Activated naive CD8-positive, alpha-beta T cell treated with anti-CD3 and anti-CD28 coated beads for 36 hours (primary cell): ENCODE measurements around the gene BUB1. TPM values are rescaled to one million over a fixed set of nuclear protein-coding genes. Genes with fewer than 3 reads are reported as not detected.
A peak's percentile ranks its signal among the peaks of the same experiment; 100 is the strongest.
"Not testable (repeated sequence)": the region's sequence is repeated elsewhere in the genome, so short reads cannot be mapped to it uniquely, and the experiment has no call there.

Experiments used
- DNase-seq: peaks from one replicate; pipeline ENCODE4 v3.0.0; 2021
- H3K27ac Mint-ChIP-seq: one replicate; pipeline ENCODE4 v1.8.0; 2022; ENCODE audit warnings: mild to moderate bottlenecking, moderate library complexity, mixed read lengths
- H3K27me3 Mint-ChIP-seq: one replicate; pipeline ENCODE4 v1.8.0; 2022; ENCODE audit warnings: mild to moderate bottlenecking, mixed read lengths
- H3K36me3 Mint-ChIP-seq: one replicate; pipeline ENCODE4 v1.8.0; 2021; ENCODE audit warnings: mild to moderate bottlenecking, mixed read lengths
- H3K4me1 Mint-ChIP-seq: one replicate; pipeline ENCODE4 v1.8.0; 2021; ENCODE audit warnings: mixed read lengths
- H3K4me3 Mint-ChIP-seq: one replicate; pipeline ENCODE4 v1.8.0; 2022; ENCODE audit warnings: mild to moderate bottlenecking, moderate library complexity, mixed read lengths
- H3K9me3 Mint-ChIP-seq: one replicate; pipeline ENCODE4 v1.8.0; 2022; ENCODE audit warnings: mixed read lengths
- total RNA-seq, 2 experiments: library from RNA; stranded (reverse); gene quantifications; one replicate each; pipeline ENCODE4 v1.2.3, GENCODE V29; 2021

BUB1 gene
- total RNA-seq, 2 experiments from 2014 or later, result 75.5 to 80.4 TPM

- no peak overlapping the region for H3K27ac Mint-ChIP-seq
- no peaks in the 10 kb centered on the region for H3K36me3 Mint-ChIP-seq
- DNase-seq, result no peak
- H3K4me3 Mint-ChIP-seq, result no peak overlapping the region
- H3K27me3 Mint-ChIP-seq, result peaks cover 52% of the 10 kb centered on the region
- H3K4me1 Mint-ChIP-seq, result no peaks in the 10 kb centered on the region
- H3K9me3 Mint-ChIP-seq, result no peaks in the 10 kb centered on the region
Observed at GRCh38 chr2:110707386-110707965, 29.6 kb upstream of the BUB1 start.

DNA sequence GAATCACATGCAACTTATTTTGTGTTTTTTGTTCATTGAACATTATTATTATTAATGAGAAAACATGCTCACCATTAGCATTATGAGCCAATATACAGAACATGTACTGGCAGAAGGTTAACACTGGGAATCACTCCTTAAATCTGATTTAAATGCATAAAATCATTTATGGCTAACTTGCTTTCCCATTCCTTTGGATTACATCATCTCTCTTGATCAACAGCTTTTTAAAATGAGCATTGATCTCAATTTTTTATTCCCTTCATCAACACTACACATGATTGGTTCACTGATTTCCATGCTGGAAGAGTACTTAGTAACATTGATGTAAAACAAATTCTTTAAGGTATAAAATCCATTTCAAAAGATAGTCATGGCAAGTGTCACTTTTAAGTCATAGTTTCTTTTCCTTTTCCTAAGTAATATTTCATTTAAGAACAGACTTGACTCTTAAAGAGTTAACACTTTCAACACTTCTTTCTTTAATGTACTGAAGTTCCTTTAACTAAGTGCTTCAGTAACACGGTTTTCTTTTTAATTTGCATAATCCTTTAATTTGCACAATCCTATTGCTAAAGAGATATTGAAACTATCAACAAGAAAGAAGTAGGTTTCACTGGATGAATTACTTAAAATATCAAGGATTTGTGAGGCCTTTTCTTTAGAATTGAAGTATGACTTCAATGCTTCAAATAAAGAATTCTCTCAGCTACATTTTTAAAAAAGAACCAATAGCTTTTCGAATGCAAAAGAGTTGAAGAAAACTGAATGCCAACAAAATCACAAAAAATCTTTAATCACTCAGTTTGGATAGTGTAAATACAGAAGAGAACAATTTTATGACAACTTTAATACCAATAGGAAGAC is 24.9 kb upstream of the BUB1 start:
- no peak overlapping the region for H3K27ac Mint-ChIP-seq
- H3K4me3 Mint-ChIP-seq, result no peak overlapping the region
- no peaks in the 10 kb centered on the region for H3K4me1 Mint-ChIP-seq
- H3K27me3 Mint-ChIP-seq, result peaks cover 24% of the 10 kb centered on the region
- no peak for DNase-seq
- no peaks in the 10 kb centered on the region for H3K36me3 Mint-ChIP-seq
- H3K9me3 Mint-ChIP-seq, result no peaks in the 10 kb centered on the region

DNA sequence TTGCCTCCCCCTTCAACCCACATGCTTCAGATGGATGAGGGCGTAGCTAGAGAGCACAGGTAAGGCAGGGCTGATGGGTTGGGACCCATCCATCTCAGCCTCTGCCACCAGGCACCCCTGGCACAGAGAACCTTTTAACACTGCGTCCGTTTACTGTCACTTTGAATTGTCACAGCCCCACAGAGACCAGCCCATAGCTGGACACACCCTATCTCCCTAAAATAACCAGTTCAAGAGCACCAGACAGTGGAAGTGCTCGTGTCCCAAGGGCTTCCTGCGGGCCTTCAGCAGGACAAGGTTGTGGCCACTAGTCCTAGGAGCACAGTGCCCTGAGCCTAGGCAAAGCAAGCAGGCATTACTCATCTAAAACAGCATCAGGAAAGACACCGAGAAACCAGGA is 20.4 kb upstream of the BUB1 start:
- not testable (repeated sequence) for H3K4me1 Mint-ChIP-seq, DNase-seq, H3K27ac Mint-ChIP-seq, H3K36me3 Mint-ChIP-seq, H3K4me3 Mint-ChIP-seq, H3K9me3 Mint-ChIP-seq
- peaks cover 20% of the 10 kb centered on the region for H3K27me3 Mint-ChIP-seq

DNA sequence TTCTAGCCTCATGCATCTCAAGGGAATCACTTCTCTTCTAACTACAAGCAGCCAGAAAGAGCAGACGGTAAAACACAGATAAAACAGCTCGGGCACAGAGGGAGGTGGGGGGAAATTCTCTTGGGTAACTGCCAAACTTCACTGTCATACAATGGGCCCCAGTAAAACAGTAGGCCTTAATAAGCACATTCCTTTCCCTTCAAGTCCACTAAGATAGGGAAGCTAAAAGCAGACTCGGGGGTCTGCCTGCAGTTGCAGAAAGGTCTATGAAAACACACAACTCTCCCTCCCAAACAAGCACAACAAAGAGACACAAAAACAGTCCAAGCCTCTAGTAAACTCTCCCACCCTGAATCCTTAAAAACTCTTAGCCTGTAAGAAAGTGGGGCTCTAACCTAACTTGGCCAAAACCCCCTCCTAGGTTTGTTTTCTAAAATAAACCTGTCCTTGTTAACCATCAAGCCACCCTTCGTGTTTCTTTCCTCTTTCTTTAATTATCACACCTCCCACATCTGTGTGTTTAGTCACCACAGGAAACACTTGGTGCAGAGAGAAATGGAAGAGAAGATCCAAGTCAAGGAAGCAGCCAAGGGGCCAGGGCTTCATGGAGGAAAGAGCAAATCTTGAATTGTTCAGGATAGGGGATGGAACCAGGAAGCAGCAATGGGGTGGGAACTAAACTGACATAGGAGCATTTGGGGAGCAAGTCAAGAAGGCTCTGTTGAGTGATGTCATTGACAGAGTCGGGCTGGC is 17.5 kb upstream of the BUB1 start:
- not testable (repeated sequence) for H3K4me1 Mint-ChIP-seq, DNase-seq, H3K36me3 Mint-ChIP-seq, H3K9me3 Mint-ChIP-seq, H3K4me3 Mint-ChIP-seq, H3K27ac Mint-ChIP-seq
- H3K27me3 Mint-ChIP-seq, result peaks cover 19% of the 10 kb centered on the region

DNA sequence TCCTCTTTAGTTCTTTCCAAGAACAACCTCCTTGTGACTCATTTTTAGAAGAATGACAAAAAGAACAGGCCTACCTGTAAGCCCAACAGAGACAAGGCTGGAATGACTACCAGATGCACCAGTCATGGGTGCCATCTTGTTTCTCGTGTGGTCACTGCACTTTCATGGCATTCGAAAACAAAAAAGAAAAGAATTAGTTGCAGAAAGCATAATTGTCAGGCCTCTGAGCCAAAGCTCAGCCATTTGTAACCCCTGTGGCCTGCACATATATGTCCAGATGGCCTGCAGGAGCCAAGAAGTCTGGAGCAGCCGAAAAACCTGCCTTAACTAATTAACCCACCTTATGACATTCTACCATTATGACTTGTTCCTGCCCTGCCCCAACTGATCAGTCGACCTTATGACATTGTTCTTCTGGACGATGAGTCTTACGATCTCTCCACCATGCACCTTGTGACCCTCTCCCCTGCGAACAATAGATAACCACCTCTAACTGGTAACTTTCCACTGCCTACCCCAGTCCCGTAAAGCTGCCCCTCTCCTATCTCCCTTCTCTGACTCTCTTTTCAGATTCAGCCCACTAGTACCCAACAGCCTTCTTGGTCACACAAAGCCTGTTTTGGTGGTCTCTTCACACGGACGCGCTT is 13.9 kb upstream of the BUB1 start:
- peaks cover 8% of the 10 kb centered on the region for H3K4me1 Mint-ChIP-seq
- peaks cover 8% of the 10 kb centered on the region for H3K9me3 Mint-ChIP-seq
- H3K27ac Mint-ChIP-seq, result no peak overlapping the region
- peaks cover 24% of the 10 kb centered on the region for H3K27me3 Mint-ChIP-seq
- H3K36me3 Mint-ChIP-seq, result no peaks in the 10 kb centered on the region
- no peak overlapping the region for H3K4me3 Mint-ChIP-seq
- no peak for DNase-seq

DNA sequence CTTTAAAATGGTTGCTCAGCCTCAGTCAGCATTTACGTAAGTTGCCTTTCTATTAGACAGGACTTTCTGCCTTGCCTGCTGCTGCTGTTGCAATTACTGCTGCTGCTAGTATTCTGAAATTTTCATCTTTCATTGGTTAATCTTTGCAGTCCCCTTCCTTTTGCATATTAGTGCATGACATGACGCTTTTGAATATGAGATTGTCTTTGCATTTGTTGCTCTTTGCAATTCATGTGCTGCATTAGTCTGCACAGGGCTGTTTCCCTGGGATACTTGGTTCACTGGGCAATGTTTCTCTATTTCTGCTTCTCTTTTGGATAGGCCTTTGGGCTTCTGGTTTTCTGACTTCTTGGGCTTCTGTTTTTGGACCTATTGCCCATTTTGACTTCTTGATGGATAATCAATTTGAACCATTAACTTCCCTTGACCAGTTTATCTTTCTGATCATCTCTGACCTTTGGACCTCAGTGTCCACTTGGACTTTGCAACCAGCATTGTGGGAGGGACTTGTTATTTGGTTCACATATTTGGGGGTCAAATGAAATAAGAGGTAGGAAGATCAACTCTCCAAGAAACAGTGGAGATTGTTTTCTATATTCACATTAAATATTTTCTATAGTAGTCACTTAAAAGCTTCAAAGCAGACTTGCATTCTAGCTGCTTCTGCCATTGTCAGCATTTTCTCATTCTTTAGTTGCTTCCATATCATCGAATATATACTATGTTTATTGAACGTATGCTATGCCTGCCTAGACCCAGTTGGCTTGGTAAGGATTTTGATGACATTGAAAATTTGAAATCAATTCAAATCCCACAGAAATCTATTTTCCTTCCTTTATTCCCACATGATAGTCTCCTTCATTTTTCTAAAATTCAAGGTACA is 12.5 kb upstream of the BUB1 start:
- no peak overlapping the region for H3K4me3 Mint-ChIP-seq
- H3K27me3 Mint-ChIP-seq, result peaks cover 23% of the 10 kb centered on the region
- peaks cover 5% of the 10 kb centered on the region for H3K4me1 Mint-ChIP-seq
- H3K27ac Mint-ChIP-seq, result no peak overlapping the region
- H3K36me3 Mint-ChIP-seq, result no peaks in the 10 kb centered on the region
- H3K9me3 Mint-ChIP-seq, result peaks cover 8% of the 10 kb centered on the region
- DNase-seq, result no peak

GRCh38 chr2:110688594-110689091 is 10.8 kb upstream of the BUB1 start:
- Mint-ChIP-seq H3K9me3 (peaks cover 8% of the 10 kb centered on the region), H3K36me3 (no peaks in the 10 kb centered on the region), H3K27me3 (peaks cover 10% of the 10 kb centered on the region), H3K27ac (no peak overlapping the region), H3K4me1 (no peaks in the 10 kb centered on the region), H3K4me3 (no peak overlapping the region)
- no peak for DNase-seq

DNA sequence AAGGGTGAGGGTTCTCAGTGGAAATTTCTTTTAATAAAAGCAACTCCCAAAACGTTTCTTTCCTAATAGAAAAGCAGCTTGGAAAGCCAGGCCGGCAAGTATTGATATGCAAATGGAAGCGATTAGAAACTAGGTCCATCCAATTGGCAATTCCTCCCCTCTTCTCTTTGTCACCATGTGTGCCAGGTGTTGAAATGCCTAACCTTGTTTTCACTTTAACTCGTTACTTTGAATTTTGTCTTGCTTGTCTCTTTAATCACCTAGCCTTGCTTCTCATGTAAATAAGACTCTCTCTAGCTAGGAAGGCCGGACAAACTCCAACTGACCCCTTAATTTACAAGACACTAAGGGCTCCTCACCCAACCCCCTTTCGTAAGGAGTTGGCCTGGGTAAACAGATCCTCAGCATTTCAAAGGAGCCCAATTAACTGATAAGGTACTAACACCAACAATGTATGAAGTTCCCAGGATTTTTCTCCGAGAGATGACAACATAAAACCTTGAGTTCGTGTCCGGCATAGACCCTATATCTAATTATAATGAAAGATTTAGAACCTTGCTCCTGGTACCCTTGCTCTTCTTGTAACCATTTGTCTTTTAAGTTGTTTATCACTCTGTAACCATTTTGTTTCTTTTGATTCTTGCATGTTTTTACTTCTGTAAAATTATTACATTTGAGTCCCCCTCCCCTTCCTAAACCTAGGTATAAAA is 10.1 kb upstream of the BUB1 start:
- H3K4me3 Mint-ChIP-seq, H3K36me3 Mint-ChIP-seq, H3K9me3 Mint-ChIP-seq, H3K27ac Mint-ChIP-seq, H3K4me1 Mint-ChIP-seq, DNase-seq: not testable (repeated sequence)
- H3K27me3 Mint-ChIP-seq, result peaks cover 10% of the 10 kb centered on the region

- Mint-ChIP-seq H3K4me1 (peaks cover 10% of the 10 kb centered on the region), H3K36me3 (no peaks in the 10 kb centered on the region), H3K27ac (no peak overlapping the region), H3K4me3 (no peak overlapping the region), H3K27me3 (peaks cover 11% of the 10 kb centered on the region), H3K9me3 (peaks cover 1% of the 10 kb centered on the region)
- no peak for DNase-seq
Observed at GRCh38 chr2:110682872-110683271, 5.0 kb upstream of the BUB1 start.

DNA sequence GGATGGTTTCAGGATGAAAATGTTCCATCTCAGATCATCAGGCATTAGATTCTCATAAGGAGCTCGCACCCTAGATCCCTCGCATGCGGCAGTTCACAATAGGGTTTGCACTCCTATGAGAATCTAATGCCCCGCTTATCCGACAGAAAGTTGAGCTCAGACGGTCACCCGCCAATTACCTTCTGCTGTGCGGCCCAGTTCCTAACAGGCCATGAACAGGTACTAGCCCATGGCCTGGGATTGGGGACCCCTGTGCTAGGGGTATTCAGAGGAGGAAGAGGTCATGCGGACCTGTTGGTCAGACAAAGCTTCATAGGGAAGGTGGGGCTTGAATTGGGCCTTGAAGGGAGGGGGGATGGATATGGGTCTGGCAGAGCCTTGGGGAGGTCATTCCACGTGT is 4.4 kb upstream of the BUB1 start:
- Mint-ChIP-seq H3K4me1 (peaks cover 10% of the 10 kb centered on the region), H3K27me3 (peaks cover 11% of the 10 kb centered on the region), H3K36me3 (no peaks in the 10 kb centered on the region), H3K4me3 (no peak overlapping the region), H3K9me3 (no peaks in the 10 kb centered on the region), H3K27ac (no peak overlapping the region)
- no peak for DNase-seq

GRCh38 chr2:110680709-110681108 is 2.8 kb upstream of the BUB1 start:
- Mint-ChIP-seq H3K36me3 (peaks cover 8% of the 10 kb centered on the region), H3K9me3 (no peaks in the 10 kb centered on the region), H3K27ac (no peak overlapping the region), H3K4me1 (peaks cover 20% of the 10 kb centered on the region), H3K27me3 (peaks cover 11% of the 10 kb centered on the region), H3K4me3 (no peak overlapping the region)
- DNase-seq, result no peak

GRCh38 chr2:110679865-110680264 is 2.0 kb upstream of the BUB1 start:
- peaks cover 24% of the 10 kb centered on the region for H3K4me1 Mint-ChIP-seq
- H3K9me3 Mint-ChIP-seq, result no peaks in the 10 kb centered on the region
- H3K4me3 Mint-ChIP-seq, result no peak overlapping the region
- peaks cover 11% of the 10 kb centered on the region for H3K27me3 Mint-ChIP-seq
- H3K27ac Mint-ChIP-seq, result no peak overlapping the region
- H3K36me3 Mint-ChIP-seq, result peaks cover 13% of the 10 kb centered on the region
- DNase-seq, result no peak

DNA sequence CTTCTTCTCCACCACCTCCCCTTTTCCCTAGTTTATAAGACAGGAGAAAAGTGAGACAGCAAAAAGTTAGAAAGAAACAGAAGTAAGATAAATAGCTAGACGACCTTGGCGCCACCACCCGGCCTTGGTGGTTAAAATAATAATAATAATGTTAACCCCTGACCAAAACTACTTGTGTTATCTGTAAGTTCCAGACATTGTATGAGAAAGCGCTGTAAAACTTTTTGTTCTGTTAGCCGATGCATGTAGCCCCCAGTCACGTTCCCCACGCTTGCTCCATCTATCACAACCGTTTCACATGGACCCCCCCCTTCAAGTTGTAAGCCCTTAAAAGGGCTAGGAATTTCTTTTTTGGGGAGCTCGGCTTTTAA is 1.5 kb upstream of the BUB1 start:
- Mint-ChIP-seq H3K27me3 (peaks cover 11% of the 10 kb centered on the region), H3K9me3 (no peaks in the 10 kb centered on the region), H3K4me3 (peak overlapping the region; percentile 6), H3K27ac (no peak overlapping the region), H3K36me3 (peaks cover 16% of the 10 kb centered on the region), H3K4me1 (peaks cover 27% of the 10 kb centered on the region)
- DNase-seq, result no peak
